Stimulated activated CD8-positive, alpha-beta memory T cell treated with anti-CD3 and anti-CD28 coated beads, Interleukin-15, amount 100 ng/mL, for 24 hours (primary cell): ENCODE measurements around the gene JMJD7.

Experiments used
- DNase-seq: peaks from one replicate; pipeline ENCODE4 v3.0.0-alpha.2; 2020; ENCODE audit warnings: low read depth

Gene JMJD7

DNA sequence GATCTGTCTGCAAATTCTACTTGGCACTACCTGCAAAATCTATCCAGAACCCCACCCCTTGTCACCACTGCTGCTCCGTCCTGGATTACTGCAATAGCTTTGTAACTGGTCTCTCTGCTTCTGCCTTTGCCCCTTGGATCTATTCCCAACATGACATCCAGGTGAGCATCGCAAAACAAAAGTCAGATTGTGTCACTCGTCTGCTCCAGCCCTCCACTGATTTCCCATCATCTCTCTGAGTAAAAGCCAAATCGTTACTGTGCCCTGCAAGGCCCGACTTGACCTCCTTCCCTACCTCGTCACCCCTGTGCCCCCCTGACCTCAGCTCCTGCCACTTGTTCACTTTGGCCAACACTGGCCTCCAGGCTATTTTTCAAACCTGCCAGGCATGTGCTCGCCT, 56.6 kb downstream of the JMJD7 start:
- DNase-seq = no peak

GRCh38 chr15:41885321-41885720, 57.4 kb downstream of the JMJD7 start:
- no peak for DNase-seq

DNA sequence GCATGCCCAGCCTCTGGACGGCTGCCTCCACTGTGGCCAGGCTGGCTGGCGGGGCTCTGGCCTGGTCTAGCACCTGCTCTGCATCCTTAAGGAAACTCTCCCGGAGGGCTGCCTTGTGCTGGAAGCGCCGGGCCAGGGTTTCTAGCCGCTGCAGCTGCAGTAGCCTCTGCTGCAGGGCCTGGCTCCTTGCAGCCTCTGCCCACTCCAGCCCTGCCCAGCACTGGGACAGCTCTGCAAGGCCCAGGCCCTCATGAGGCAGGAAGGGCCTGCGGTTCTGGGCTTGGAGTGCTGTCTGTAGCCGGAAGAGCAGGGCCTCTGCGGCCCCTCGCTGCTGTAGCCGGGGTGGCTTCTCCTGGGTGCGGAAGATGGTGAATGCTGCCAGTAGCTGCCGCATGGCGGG, 57.9 kb downstream of the JMJD7 start:
- DNase-seq = no peak

DNA sequence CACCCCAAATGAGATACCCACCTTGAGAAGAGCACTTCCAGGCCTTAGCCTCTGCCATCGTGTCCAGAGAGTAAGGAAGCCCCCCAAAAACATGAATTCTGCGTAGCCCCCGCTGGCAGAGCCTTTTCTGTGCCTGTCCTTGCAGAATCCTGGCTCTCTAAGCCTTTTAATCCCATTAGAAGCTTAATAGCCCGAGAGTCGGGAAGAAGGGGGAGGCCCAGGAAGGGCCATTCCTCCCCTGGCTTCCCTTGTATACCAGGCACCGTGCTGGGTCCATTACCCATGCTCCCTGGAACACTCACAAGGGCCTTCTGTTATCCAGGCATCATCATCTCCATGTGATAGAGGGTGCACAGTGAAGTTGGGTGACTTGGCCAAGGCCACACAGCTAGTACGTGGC, 58.8 kb downstream of the JMJD7 start:
- no peak for DNase-seq

DNA sequence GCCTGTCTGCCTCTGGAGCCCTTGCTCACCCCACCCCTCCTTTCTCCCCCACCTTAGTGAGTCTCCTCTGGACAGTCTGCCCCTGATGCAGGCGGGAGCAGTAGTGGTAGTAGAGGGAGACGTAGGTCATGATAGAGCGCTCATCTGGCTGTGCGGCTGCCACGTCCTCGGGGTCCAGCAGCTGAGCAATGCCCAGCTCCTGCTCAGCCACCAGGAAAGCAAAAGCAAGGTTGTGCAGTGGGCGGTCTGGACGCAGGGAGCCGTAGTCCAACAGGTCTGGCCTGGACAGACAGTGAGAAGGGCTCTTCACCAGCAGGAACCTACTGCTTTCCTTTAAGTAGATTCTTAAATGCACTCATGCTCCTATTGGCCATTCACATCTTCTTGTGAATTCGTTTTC, 59.3 kb downstream of the JMJD7 start:
- no peak for DNase-seq
